ENCODE data around the gene SHB.

SHB gene

DNA sequence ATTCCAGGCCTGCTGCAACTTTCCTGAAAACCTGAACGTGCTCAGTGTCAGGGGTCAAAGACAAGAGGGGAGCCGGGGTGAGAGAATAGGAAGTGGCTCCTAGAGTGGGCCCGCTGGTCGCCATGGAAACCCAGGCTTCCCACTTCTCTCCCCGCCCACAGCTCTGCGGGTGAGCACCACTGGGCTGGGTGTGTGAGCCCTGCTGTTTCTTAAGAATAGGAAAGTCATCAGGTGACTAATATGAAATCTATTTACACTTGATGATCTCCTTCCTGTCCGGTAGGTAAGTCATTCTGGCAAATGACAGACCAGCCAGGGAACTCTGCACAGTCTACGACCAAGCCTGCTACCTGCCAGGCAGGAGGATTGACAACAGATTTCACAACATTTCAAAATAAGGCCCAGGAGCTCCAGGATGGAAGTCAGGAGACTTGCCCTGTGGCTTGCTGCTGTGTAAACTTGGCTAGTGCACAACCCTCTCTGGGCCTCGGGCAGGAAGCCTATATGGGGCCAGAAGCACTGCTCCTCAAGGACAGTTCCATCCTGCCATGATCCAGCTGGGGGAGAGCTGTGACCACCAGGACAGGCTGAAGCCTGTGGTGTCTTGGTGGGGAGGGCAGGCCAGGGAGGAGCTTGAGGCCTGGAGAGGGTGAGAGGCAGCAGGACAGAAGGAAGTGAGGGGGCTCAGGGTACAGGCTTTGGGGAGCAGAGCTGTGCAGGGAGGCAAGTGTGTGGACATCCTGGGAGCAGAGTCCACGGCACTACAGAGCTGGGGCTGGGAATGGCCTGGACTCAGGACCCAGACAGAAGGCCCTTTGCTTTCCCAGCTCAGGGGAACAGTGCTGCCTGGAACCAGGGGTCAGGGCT lies 60.6 kb downstream of the SHB start:
- no peak for DNase-seq (ENCODE audit: low read depth, low spot score)

DNA sequence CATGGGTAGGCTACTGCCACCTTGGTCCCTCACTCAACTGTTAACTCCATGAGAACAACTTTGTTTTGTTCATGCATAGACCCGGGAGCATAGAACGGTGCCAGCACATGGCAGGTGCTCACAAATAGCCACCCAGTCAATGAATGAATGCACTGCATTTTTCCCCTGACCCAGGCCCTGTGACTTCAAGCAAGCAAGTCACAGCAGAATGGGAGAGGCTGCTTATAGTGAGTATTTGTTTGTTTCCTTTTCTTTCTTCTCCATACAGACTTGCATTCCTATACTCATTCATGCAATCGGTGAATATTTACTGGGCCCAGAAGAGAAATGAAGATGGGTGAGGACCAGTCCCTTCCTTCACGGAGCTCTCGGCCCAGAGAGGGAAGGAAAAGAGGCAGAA lies 62.0 kb downstream of the SHB start:
- DNase-seq (ENCODE audit: low read depth, low spot score): no peak

- DNase-seq (ENCODE audit: low read depth, low spot score): no peak
These were observed 62.9 kb downstream of the SHB start for GRCh38 chr9:38006163-38006562.

GRCh38 chr9:38004809-38005560 lies 64.0 kb downstream of the SHB start:
- no peak for DNase-seq (ENCODE audit: low read depth, low spot score)

DNA sequence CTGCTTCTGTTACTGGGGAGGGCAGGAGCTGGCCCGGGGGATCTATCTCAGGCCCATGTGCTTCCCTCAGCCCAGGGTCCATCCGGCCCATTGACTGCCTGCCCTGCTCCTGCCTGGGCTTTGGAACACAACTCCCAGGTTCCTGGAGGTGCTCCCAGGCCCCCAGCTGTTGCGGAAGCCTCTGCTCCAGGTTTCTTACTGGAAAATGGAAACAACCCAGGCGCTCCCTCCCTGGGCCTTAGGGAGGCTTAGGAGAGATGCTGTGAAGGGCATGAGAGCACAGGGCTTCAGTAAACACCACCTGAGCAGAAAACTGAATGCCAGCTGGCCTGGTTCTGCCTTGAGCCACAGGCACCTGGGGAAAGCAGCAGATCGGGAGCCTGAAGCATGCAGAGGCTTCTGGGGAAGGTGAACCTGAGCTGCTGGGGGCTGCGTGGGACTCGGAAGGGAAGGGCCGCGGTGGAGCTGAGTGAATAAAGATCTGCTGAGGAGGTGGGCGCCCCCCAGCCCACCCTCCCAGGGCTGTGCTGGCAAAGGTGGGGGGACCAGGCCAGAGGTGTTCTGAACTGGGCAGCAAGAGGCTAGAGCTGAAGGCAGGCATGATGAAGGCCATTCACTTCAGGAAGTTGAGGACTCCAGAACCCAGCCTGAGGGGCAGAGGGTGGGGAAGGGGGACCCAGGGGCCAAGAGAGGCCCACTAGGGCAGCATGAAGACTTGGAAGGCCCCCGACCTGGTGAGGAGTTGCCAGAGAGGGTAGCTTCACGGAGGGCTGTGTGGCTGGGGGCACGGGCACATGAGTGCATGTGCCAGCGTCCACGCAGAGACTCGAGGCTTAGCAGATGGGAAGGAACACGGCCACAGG lies 64.8 kb downstream of the SHB start:
- no peak for DNase-seq (ENCODE audit: low read depth, low spot score)

DNA sequence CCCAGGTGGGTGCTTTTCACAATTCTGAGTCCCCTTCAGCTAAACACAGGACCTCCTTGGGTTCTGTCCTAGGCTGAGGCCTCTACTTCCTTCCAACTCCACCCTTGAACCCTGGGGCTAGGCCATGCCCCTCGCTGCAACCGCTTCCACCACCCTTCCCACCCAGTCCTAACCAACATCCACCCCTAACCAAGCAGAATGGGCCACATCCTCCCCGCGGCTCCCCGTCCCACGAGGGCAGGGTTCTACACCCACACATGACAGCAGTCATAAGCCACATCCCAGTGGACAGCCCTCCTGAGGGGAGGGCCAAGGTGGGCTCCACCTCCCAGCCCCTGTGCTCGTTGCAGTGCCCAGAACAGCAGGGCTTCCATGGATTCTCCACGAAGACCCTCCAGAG lies 65.8 kb downstream of the SHB start:
- DNase-seq (ENCODE audit: low read depth, low spot score): no peak

DNA sequence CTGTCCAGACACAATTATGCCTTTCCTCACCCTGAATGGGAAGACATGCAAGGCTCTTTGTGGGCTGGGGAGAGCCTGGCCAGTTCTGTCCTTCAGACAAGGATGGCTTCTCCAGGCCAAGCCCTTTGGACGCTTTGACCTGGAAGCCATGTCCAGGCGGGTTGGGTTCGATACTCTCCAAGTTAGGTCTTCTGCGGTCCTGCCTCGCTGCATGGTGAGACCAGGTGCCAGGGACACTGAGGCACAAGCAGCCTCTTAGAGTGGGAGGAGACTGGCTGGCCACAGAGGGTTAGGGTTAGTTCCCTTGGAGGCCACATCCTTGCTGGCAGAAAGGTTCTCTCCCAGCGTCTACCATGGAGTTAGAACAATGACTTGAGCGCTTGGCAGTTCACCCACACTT lies 67.6 kb downstream of the SHB start:
- DNase-seq (ENCODE audit: low read depth, low spot score): no peak

DNA sequence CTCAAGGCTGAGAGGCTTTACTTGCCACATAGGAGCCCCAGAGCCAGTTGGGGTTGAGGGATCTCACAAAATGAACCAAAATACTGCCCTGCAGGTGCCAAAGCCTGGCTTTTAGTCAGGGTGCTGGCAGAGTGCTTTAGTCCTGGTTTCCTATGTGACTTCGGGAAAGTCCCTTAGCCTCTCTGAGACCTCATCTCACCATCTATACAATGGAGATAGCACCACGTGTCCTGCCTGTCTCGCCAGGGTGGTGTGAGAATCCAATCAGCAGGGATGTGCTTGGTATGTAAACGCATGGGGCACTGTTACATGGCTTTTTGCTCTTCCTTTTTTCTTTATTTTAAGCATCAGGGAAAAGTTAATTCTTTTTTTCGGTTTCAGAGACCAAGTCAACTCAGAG lies 68.3 kb downstream of the SHB start:
- DNase-seq (ENCODE audit: low read depth, low spot score): no peak

DNA sequence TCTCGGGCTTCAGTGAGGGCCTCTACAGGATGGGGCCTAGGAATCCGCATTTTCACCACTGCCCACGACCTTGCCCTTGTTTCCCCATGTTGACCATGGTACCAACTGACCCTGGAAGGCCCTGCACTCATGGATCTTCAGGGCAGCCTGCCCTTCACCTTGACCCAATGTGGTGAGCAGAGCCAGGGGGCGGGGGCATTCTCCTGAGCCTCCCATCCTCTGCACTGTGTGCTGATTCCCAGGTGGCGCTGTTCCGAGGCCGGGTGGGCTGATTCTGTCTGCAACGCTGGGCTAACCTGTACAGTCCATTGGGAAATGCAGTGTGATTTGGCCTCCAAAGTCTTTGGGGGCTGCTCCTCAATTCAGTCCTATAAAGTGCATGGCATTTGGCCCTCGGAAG lies 68.7 kb downstream of the SHB start:
- DNase-seq (ENCODE audit: low read depth, low spot score): no peak

- no peak for DNase-seq (ENCODE audit: low read depth, low spot score)
These were observed 69.3 kb downstream of the SHB start for GRCh38 chr9:37999588-38000189.

DNA sequence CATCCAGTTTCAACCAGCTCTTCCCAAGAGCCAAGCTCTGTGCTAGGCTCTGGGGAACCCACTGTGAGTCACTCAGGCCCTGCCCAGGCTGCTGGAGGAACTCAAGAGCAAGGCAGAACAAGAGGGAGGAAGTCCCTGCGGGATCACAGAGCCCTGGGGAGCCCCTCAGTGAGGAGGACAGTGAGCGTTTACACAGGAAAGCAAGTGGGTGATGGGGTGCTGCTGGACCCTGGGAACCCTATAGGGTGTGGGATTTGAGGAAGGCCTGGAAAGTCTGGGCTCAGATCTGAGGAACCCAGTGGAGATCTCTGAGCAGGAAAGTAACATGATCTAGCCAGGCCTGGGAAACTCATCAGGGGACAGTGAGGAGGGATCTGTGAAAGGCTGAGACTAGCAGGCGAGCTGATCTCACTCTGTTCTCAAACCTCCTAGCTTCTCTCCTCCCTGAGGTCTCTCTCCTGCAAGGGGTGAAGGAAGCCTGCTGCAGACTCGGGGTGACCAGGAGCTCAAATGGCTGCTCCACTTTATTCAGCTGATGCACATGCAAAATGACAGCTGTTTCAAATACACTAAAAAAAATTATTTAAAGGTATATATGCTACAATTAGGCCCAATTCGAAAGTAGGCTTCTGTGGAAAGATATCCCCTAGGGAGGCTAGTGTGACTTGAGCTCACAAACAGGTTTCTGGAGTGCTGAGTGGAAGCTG lies 70.0 kb downstream of the SHB start:
- no peak for DNase-seq (ENCODE audit: low read depth, low spot score)

DNA sequence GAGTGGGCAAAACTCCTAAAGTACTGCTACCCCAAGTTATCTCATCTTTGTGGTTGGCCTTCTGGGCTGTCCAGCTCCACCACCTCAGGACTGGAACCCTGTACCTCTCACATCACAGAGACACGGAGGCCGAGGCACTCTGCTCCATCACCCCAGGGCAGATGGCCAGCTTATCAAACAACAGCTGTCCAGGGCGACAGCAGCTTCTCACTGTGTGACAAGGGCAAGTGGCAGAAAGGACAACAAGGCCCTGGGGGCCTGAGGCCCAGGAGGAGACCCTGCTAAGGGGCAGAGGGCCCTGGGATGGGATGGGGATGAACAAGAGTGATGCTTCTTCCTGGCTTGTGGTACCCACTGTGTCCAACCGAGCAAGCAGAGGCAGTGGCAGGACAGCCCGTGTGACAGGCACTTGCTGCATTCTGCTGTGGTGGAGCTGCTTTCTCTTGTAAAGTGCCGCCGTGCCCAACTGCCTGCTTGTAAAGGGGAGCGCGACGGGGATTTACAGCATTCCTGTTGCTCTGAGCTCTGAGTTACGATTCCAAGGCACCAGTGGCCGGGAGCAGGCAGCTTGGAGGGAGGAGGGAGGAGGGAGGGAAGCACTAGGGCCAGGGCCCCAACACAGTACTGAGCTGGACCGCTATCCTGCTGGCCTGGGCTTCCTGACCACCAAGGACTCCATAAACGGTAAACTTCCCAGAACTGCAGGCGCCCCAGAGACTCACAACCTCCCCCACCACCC lies 71.2 kb downstream of the SHB start:
- no peak for DNase-seq (ENCODE audit: low read depth, low spot score)

DNA sequence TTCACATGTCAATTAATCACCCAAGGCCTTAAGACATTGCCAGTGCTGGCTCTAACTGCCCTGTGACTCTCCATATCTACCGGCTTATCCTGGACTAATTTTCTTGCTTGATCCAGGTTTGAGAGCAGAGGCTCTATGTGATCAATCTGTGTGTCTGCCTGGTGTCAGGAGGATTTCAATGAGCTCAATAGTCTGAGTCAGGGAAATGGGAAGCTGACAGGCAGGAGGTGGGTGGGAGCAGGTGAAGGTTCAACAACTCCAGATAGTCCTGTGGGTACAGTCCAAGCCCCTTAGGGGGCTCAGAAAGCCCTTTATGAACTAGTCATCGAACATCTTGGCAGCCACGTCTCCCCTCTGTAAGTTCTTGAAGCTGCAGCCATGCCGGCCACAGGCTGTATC lies 72.2 kb downstream of the SHB start:
- no peak for DNase-seq (ENCODE audit: low read depth, low spot score)

DNA sequence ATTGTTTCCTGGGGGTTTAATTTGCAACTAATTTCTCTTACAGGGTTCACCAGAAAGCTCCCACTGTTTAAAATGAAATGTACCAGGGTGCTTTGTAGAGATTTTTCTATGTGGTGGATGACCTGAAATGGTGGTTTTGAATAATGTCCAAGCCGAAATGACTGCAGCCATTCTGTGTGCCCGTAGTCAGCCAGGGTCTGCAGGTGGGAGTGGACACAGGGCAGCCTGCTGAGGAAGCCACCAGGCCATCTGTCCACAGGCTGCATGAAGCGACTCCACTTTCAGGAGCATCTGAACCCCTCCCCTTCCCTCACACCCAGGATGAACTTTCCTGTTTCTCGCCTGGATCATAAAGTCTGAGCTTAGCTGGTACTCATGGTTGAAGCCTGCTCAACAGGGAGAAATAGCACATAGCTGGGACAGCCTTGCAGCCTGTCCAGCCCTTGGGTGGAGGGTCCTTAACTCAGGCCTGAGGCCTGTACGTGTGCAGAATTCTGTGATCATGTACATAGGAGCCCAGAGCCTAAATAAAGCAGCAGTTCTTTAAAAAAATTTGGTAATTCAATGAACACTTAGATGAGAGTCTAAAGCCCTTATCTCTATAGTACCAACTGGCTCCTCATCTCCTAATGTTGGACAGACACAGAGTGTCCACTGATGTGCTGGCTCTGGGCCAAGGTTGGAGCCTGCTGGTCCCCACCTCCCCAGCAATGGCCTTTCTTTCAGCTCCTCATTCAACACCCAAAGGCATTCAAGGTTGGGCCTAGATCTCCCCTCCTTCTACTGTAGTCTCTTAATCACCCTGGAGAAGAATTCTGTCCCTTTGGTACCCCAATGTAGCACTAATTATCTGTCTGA lies 72.8 kb downstream of the SHB start:
- no peak for DNase-seq (ENCODE audit: low read depth, low spot score)

- DNase-seq (ENCODE audit: low read depth, low spot score): no peak
These were observed 73.7 kb downstream of the SHB start for GRCh38 chr9:37995348-37995737.

DNA sequence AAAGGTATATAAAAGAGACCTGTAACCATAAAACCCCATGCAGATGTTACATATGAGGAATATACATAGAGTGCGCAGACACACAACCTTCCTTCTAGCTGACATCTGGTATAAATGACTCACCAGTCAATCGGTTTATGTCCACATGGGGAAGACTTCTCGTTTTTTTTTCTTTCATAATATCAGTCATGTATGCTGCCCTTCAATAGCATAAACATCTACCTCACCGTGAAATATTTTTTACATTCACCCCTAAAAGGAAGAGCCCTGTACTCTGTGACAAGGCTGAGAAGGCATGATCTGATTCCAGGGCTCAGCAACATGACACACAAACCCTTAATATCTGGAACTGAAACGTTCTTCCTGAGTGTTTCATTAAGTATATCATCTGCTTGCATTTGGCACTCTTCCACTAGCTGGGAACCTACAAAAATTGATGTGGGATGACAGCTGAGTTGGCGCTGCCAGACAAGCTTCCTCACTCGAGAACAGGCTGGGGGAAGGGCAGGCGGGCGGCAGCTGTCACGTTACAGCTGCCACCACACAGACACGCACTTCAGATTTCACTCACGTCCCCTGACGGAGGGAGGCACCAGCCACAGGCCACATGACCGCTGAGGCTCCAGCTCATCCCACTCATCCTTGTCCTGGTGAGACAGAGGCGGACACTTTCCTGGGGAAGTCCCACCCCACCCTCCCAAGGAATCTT lies 74.2 kb downstream of the SHB start:
- DNase-seq (ENCODE audit: low read depth, low spot score): no peak

GRCh38 chr9:37992924-37993349 lies 76.1 kb downstream of the SHB start:
- DNase-seq (ENCODE audit: low read depth, low spot score): no peak

DNA sequence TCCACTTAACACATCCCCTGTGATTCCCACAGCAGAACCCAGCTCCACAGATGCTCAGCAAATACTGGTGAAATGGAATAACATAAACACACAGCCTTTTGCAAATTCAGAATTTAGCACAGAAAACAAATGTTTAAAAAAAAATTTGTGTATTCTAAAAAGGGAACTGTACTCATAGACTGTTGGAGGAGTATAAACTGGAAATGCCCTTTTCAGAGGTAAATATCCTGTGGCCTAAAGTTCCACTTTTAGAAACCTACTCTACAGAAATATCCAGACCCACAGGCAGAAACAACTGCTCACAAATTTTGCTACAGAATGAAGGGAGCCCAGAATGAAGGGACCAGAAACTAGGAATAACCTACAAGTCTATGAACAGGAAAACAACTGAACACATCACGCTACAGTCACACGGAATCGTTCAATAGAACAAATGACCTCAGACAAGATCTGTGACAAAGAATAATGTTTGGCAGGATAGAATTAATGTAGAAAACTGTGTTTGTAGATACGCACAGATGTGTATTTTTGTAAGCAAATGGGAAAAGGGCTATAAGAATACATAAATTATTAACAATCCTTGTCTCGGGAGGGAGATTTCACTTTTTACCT lies 78.5 kb downstream of the SHB start:
- DNase-seq (ENCODE audit: low read depth, low spot score): no peak
